ENCODE results near the gene PSTK.

DNA sequence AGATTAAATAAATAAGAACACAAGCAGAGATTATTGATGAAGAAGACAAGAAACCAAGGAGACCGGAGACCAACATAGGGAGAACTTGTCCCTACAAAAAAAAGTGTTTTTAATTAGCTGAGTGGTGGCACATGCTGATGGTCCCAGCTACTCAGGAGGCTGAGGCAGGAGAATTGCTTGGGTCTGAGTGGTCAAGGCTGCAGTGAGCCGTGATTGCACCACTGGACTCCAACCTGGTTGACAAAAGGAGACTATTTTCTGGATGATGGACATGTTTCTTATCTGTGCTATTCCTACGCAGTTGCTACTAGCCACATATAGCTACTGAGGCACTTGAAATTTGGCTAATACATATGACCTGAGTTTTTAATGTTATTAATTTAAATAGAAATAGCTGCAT, 18.7 kb downstream of the PSTK start:
- TF ChIP-seq, protein P1, sequence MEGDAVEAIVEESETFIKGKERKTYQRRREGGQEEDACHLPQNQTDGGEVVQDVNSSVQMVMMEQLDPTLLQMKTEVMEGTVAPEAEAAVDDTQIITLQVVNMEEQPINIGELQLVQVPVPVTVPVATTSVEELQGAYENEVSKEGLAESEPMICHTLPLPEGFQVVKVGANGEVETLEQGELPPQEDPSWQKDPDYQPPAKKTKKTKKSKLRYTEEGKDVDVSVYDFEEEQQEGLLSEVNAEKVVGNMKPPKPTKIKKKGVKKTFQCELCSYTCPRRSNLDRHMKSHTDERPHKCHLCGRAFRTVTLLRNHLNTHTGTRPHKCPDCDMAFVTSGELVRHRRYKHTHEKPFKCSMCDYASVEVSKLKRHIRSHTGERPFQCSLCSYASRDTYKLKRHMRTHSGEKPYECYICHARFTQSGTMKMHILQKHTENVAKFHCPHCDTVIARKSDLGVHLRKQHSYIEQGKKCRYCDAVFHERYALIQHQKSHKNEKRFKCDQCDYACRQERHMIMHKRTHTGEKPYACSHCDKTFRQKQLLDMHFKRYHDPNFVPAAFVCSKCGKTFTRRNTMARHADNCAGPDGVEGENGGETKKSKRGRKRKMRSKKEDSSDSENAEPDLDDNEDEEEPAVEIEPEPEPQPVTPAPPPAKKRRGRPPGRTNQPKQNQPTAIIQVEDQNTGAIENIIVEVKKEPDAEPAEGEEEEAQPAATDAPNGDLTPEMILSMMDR (IDR thresholded peaks at IDR 0.05), result no peak
- no peak for TF ChIP-seq POLR2A (IDR thresholded peaks at IDR 0.05)
